ENCODE data around the gene RPS29.

DNA sequence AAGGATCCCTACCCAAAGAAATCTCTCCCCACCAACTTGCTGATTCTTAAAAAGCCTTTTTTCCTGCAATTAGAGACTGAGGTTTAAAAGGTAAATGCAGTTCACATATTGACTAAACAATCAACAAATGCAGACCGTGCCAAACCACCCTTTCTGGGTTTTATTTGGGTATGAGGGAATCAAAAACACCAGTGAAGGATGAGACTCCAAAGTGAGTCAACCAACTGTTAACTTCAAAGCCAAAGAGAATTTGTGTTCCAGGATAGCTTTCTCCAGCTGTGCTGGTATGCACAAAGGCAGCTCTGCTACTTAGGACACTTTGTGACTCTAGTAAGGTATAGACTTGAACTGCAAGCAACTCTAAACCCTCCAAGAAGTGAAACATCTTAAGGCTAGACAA, 39.4 kb downstream of the RPS29 start:
- TF ChIP-seq CTCF (IDR thresholded peaks at IDR 0.05), result no peak
- TF ChIP-seq POLR2A (IDR thresholded peaks at IDR 0.05), result no peak
- TF ChIP-seq POLR2AphosphoS5 (IDR thresholded peaks at IDR 0.05), result no peak
- TF ChIP-seq EP300 (IDR thresholded peaks at IDR 0.05), result no peak
